ENCODE data around the gene OR10A6. TPM values are rescaled to one million over a fixed set of nuclear protein-coding genes. Genes with fewer than 3 reads are reported as not detected.

OR10A6 gene
- total RNA-seq, 6 experiments from 2014 or later = not detected

DNA sequence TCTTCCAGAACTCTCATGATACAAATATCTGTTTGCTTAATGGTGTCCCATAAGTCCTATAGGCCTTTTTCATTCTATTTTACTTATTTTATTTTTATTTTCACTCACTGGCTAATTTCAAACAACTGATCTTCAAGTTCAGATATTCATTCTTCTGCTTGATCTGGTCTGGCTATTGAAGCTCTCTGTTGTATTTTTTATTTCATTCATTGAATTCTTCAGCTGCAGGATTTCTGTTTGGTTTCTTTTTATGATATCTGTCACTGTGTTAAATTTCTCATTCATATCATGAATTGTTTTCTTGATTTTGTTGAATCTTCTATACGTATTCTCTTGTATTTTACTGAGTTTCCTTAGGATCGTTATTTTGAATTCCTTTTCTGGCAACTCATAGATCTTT lies 13.1 kb upstream of the OR10A6 start:
- Histone ChIP-seq H3K4me1 (no peaks in the 10 kb centered on the region), H3K36me3 (no peaks in the 10 kb centered on the region), H3K4me3 (no peak overlapping the region), H3K27ac (no peak overlapping the region), H3K9me3 (peaks cover 0 to 8% (median 0%) of the 10 kb centered on the region in 4 donors), H3K27me3 (no peaks in the 10 kb centered on the region)
- intact Hi-C loops (cut with DNase I) = no loop called here
- WGBS (ENCODE audit: insufficient coverage, low coverage, low lambda C conversion rate, missing lambda C conversion rate) = 43% methylated on average over 2 of the region's 2 CpGs
- no peak for TF ChIP-seq POLR2A (IDR thresholded peaks at IDR 0.05)
- TF ChIP-seq, protein P1, sequence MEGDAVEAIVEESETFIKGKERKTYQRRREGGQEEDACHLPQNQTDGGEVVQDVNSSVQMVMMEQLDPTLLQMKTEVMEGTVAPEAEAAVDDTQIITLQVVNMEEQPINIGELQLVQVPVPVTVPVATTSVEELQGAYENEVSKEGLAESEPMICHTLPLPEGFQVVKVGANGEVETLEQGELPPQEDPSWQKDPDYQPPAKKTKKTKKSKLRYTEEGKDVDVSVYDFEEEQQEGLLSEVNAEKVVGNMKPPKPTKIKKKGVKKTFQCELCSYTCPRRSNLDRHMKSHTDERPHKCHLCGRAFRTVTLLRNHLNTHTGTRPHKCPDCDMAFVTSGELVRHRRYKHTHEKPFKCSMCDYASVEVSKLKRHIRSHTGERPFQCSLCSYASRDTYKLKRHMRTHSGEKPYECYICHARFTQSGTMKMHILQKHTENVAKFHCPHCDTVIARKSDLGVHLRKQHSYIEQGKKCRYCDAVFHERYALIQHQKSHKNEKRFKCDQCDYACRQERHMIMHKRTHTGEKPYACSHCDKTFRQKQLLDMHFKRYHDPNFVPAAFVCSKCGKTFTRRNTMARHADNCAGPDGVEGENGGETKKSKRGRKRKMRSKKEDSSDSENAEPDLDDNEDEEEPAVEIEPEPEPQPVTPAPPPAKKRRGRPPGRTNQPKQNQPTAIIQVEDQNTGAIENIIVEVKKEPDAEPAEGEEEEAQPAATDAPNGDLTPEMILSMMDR (IDR thresholded peaks at IDR 0.05) = no peak
- no peak for DNase-seq
- ATAC-seq = no peak

- TF ChIP-seq, protein P1 (IDR thresholded peaks at IDR 0.05) = no peak
- TF ChIP-seq POLR2A (IDR thresholded peaks at IDR 0.05) = no peak
- Histone ChIP-seq H3K27ac (no peak within 1 kb of the TSS), H3K36me3 (no peaks in the 10 kb centered on the region), H3K9me3 (peaks cover 0 to 8% (median 0%) of the 10 kb centered on the region in 4 donors), H3K4me1 (no peaks in the 10 kb centered on the region), H3K27me3 (no peaks in the 10 kb centered on the region), H3K4me3 (no peak within 1 kb of the TSS)
- 44% methylated on average over 2 of the region's 2 CpGs for WGBS (ENCODE audit: insufficient coverage, low coverage, low lambda C conversion rate, missing lambda C conversion rate)
- intact Hi-C loops (cut with DNase I) = no loop called here
- no peak for DNase-seq
- no peak for ATAC-seq
These were observed 10.5 kb upstream of the OR10A6 start, which contains the start of gene OR10A3 for GRCh38 chr11:7941608-7942007. Gene OR10A3 (minus strand): TSS chr11:7941708. CDS start chr11:7939520, 2,188 bp downstream.

DNA sequence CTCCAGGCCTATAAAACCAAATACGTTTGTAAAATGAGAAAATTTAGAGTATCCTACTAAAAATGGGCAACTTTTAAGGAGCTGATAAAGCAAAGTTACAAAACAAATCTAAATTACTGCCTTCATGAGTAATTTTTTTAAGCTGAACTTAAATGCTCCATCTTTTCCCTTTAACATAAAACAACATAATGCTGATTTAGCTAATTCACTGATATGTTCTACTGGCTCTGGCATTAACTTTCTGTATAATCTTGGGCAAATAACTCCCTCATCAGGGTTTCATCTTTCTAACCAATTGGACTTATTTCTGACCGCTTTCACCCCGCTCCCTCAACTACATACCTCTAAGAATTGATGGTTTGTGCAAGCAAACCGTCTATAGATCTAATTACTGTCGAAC lies 10.1 kb upstream of the OR10A6 start:
- ATAC-seq = no peak
- intact Hi-C loops (cut with DNase I) = no loop called here
- H3K9me3 ChIP-seq = peaks cover 0 to 8% (median 0%) of the 10 kb centered on the region in 4 donors
- no peaks in the 10 kb centered on the region for H3K27me3 ChIP-seq
- WGBS (ENCODE audit: insufficient coverage, low coverage, low lambda C conversion rate, missing lambda C conversion rate) = 23% methylated on average over 5 of the region's 5 CpGs
- no peaks in the 10 kb centered on the region for H3K36me3 ChIP-seq
- H3K4me3 ChIP-seq = no peak overlapping the region
- H3K4me1 ChIP-seq = no peaks in the 10 kb centered on the region
- TF ChIP-seq POLR2A (IDR thresholded peaks at IDR 0.05) = no peak
- TF ChIP-seq, protein P1 (IDR thresholded peaks at IDR 0.05) = no peak
- H3K27ac ChIP-seq = no peak overlapping the region
- no peak for DNase-seq

DNA sequence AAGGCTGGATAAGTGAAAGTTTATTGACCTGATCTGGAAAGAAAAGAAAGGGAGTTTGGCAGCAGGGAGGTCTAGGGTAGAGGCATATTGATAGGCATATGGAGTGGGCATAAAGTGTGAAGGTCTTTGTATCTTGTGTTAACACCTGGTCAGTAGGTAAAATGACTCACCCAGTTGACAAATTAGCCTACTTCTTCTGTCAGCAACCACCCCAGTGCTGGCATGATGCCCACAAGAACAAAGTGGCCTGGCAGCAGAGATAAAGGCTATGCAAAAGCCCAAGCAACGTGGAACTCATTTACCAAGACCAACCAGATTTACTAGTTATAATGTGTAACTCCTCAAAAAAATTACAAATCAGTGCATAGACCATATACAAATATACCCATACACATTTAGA lies 5.5 kb upstream of the OR10A6 start:
- H3K36me3 ChIP-seq = no peaks in the 10 kb centered on the region
- no peak for DNase-seq
- H3K4me3 ChIP-seq = no peak overlapping the region
- 20% methylated on average over 1 of the region's 1 CpG for WGBS (ENCODE audit: insufficient coverage, low coverage, low lambda C conversion rate, missing lambda C conversion rate)
- no peaks in the 10 kb centered on the region for H3K9me3 ChIP-seq
- no peak for ATAC-seq
- H3K4me1 ChIP-seq = no peaks in the 10 kb centered on the region
- intact Hi-C loops (cut with DNase I) = no loop called here
- H3K27ac ChIP-seq = no peak overlapping the region
- no peaks in the 10 kb centered on the region for H3K27me3 ChIP-seq
- TF ChIP-seq, protein P1 (IDR thresholded peaks at IDR 0.05) = no peak
- TF ChIP-seq POLR2A (IDR thresholded peaks at IDR 0.05) = no peak

GRCh38 chr11:7927635-7928034 lies 3.4 kb downstream of the OR10A6 start:
- H3K36me3 ChIP-seq = no peaks in the 10 kb centered on the region
- H3K4me1 ChIP-seq = no peaks in the 10 kb centered on the region
- H3K4me3 ChIP-seq = no peak overlapping the region
- DNase-seq (no peak), ATAC-seq (no peak)
- no peaks in the 10 kb centered on the region for H3K27me3 ChIP-seq
- H3K27ac ChIP-seq = no peak overlapping the region
- H3K9me3 ChIP-seq = no peaks in the 10 kb centered on the region
- intact Hi-C loops (cut with DNase I) = no loop called here
- no peak for TF ChIP-seq POLR2A (IDR thresholded peaks at IDR 0.05)
- TF ChIP-seq, protein P1 (IDR thresholded peaks at IDR 0.05) = no peak
- 69% methylated on average over 6 of the region's 6 CpGs for WGBS (ENCODE audit: insufficient coverage, low coverage, low lambda C conversion rate, missing lambda C conversion rate)

All from right lobe of liver (tissue), 6 donors.